GM21360 (cell line): ENCODE measurements around the gene PDK3.

Experiments
- ATAC-seq: cut with Tn5 transposase; IDR thresholded peaks from one replicate; pipeline ENCODE4 v1.9.1; 2021; ENCODE audit warnings: mild to moderate bottlenecking, moderate library complexity; ENCODE audit not compliant: unreplicated experiment

Gene PDK3

DNA sequence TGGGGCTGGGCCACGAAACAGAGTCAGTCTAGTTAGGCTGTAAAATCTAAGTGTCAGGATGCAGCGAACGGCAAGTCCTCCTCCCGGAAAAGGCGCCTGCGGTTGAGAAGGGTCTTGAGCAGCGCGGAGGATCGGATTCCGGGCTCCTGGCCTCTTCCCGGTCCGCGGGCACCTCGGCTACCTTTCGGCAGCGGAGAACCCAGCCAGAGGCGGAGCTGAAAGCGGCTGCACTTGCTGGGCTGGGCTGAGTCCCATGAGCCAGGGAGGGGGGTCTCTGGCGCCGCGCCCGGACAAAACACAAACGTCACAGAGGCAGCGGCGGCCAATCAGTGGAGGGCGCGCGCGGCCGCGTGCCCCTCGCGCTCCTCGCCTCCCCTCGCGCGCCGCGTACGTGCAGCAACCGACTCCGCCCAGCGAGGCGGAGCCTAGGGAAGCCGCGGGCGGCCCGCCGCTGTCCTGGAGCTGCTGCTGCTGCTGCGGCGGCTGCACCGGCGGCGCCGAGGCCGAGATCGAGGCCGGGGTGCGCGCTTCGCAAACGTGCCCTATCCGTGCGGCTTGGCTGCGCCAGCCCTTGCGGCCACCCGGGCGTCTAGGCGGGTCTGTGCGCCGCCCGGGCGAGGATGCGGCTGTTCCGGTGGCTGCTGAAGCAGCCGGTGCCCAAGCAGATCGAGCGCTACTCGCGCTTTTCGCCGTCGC lies at the start of gene PDK3:
Gene PDK3, plus strand, starts transcription at position 451 of the 696 bp plus-strand sequence. Its CDS starts 170 bp downstream, at position 621.
- ATAC-seq, result peak; percentile 87

DNA sequence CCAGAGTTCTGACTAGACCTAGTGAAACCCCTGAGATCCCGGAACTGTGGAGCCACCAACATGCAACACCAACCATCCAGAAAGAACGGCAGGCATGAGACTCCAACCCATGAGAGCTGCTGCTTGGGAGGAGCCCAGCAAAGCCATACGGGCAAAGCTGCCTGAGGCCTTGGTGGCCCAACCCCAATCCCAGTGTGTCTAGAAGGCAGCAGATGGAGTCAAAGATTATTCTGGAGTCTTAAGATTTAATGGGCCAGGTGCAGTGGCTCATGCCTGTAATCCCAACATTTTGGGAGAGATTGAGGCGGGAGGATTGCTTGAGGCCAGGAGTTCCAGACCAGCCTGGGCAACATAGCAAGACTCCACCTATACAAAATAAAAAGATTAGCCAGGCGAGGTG lies 49.2 kb upstream of the PDK3 start:
- ATAC-seq, result no peak

DNA sequence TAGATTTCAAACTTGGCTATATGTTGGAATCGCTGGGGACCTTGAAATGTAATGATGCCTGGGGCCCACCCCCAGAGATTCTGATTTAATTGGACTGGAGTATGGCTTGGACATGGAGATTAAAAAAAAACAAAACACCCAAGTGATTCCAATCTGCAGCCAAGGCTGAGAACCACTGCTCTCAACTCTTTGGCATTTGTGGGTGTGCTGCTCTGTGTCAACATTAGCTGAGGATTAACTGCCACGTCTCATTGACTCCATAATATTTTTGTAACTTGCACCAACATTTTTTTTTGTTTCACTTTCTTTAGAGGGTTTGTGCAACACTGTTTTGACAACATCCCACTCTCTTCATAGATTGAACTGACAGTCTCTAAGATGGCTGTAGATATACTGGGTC lies 41.1 kb upstream of the PDK3 start:
- ATAC-seq, result no peak

DNA sequence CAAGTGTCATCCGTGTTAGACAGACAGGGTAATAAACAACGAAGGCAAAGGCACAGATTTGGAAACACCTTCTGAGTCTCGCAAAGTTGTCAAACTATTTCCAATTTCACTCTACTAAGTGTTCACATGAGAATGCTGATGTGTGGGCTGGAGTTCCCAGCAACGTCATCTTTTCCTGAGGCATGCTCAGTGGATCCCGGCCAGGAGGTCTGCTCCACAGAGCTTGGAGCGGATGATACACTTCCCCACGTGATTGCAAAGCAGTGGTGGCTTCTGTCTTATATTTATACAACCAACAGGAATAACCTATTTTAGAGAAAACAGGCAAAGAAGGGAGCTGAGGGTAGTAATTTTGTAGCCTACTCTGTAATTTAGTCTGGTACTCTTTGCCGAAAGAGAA lies 40.1 kb upstream of the PDK3 start:
- no peak for ATAC-seq

DNA sequence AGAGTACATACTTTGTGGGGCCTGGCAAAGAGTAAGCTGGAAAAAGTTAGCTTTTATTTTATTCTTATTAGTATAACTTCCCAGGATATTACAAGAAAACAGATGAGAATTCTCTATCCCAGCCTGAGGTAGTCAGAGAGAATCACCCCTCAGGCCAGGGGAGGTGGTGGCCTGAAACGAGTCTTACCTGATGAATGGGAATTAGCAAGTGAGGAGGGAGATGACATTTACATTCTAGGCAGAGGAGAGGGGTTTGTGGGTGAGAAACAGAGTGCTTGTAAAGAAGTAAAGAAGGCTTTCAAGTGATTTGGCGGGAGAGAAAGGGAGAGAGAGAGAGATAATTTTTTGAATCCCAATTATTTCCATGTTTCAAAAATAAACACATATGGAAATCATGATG lies 39.3 kb upstream of the PDK3 start:
- ATAC-seq, result no peak

DNA sequence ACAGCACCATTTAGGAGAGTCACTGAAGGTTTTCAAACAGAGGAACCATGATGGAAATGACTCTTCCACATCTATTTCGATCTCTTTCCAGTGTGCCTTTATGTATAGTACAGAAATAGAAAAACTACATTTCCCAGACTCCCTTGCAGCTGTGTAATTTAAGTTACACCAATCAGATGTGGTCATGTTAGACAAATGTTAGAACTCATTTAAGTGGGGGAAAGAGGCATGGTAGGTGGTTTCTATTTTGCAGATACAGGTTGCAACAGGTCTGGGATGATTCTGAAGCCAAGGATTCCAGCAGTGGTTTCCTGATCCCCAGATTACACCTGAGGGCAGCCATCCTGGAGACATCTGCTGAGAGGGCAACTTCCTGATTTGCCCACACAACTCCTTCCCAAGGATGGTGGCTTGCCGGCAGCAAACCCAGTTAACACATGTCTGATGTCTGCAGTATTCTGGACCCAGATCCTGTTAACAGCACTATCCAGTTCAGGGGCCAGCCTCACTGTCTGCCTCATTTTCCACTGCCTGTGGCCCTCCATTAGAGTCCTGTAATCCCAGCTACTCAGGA lies 38.7 kb upstream of the PDK3 start:
- ATAC-seq, result peak; percentile 57

DNA sequence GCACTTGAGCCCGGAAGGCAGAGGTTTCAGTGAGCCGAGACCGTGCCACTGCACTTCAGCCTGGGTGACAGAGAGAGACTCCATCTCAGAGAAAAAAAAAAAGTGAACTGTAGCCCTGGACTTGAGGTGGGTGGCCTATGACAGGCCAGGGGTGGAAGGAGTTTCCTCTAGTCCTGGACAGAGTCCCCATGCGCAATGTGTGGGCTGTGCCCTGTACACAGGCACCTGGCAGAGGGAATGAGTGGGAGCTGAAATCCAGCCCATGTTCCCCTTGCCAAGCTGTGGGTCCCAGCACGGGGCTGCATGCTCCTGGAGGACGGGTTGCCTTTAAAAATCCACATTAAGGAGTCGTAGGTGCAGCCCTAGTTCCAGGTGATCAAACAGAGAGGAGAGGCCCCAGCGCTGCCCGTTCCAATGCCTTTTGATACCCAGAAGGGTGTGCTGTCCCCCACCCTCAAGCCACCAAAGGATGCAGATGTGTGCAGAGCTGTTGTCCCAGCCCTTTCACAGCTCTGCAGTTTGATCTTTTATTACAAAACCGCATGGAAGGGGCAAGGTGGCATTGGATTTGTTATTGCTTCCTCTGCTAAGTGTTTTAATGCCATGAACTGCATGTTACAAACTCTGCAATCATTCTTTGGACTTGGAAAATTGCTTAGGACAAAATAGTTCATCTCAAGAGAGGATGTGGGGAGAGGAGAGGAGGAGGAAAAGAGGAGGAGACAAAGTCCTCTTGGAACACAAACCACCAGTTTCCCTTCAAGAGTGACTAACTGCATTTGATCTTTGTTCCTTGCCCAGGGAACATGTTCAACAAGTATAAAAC lies 38.0 kb upstream of the PDK3 start:
- ATAC-seq, result no peak

DNA sequence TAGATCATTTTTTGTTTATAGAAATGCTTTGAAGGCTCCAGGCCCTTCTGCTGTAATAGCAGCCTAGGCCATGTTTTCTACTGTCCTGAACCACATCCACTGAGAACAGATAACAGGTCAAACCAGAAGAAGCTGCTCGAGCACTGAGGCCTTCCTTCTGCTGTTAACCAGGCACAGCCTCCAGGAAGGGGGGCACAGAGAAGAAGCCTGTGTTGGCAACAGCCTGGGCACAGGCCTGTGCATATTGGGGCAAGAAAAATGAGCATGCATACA lies 37.4 kb upstream of the PDK3 start:
- ATAC-seq, result no peak

DNA sequence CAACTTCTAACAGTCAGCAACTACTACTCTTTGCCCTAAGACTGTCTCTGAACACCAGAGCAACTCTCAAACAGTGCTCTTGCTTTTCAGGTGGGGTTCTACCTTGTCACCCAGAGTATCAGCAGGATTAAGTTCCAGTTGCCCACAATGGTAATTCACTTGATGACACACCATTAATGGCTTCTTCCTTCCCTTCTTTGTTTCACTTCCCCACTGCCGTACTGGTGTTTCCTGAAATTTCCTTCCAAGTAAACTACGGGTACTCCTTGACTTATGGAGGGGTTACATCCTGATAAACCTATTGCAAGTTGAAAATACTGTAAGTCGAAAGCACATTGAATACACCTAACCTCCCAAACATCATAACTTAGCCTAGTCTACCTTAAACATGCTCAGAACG lies 36.6 kb upstream of the PDK3 start:
- ATAC-seq, result no peak

DNA sequence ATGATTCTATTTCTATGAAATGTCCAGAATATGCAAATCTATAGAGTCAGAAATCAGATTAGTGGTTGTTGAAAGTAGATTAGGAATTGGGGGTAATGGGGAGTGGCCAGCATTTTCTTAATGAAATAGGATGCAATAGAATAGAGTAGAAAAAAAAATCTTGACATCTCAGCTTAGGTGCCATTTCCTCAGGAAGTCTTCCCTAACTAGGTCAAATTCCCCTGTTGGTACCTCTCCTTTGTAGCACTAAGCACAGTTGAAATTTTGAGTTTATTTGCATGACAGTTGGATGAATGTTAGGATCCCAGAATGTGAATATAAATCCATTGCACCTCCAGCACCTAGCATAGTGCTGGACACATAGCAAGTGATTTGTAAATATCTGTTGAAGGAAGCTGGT lies 30.0 kb upstream of the PDK3 start:
- no peak for ATAC-seq

DNA sequence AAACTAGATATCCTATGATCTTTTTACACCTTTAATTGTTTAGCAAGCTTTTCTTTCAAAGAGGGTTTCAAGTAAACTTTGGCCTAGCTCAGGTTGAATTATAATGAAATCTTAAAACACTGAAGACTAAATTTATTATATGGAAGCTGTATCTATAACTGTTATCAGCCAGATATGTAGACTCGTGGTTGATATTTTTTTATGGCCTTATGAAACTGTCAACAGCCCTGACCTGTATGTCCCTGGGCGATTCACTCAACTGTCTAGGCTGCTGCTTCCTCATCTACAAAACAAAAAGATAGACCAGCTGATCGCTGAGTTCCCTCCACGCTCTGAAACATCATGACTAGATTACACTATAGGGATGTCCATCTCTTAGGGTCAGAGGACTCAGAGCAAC lies 21.2 kb upstream of the PDK3 start:
- ATAC-seq, result no peak

DNA sequence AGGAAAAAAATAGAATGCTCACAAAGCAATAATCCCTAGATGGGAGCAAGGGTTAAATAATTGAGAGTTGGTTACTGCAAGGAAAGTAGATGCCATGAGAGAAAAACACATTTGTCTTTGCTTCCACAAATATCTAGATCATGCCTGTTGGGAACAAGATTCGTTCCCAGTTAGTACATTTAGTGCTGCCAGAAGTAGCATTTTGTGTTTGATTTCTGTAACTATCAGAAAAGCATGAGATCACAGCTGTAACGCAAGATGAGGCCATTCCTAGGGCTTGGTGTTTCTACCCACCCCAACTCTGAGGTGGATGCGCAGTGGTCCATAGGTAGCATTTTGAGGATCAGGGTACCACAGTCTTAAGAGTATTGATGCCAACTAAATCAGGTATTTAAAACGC lies 20.4 kb upstream of the PDK3 start:
- ATAC-seq, result no peak

DNA sequence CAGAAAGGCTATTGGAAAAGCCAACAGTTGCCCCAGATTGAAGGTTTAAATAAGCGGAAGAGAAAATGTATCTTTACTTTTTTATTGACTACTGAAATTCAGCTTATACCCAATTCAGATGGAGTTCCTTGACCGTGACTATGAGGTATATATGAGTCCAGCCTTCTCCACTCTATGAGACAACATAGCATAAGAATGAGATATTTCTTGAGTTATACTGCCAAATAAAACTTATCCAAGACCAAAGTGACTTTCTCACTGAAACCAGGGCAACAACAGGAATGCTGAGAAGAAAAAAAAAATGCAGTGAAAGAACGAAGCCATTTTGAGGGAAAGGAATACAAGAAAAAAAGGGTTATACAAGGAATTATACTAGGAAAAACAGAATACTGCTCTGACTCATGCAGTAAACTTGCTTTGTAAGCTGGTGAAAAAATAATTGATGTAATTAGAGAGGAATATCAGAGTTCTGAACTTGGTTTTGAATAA lies 16.3 kb upstream of the PDK3 start:
- ATAC-seq, result no peak

DNA sequence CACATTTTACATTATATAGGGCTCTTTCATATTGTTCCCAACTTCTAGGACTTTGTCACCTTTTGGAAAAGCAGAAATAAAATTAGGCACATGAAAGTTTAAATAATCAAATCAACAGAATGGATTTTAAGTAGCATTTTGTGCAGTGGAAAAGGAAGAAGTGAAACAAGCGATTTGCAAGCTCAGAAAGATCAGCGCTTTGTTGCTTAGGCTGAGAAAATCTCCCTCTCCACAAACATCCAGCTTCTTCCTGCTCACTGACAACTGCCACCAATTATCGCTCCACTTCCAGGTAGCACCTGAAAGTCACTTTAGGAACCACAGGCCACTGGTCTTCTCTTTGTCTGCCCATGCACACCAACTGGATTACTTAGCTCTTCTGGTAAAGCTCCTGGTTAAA lies 2.0 kb upstream of the PDK3 start:
- no peak for ATAC-seq

DNA sequence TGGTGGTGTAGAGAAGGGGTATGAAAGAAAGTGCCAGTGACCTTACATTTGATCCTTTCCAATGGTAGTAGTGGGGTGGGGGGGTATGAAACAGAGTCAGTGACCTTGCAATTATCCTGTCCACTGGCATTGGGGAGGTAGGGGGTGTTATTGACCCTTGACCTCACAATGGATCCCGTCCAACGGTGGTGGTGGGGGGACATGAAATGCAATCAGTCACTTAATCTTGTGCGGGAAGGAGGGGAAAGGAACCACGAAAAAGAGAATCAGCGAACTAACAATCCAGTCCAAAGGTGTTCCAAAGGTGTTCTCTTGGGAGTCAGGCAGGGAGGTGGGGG lies 619 bp upstream of the PDK3 start:
- no peak for ATAC-seq

DNA sequence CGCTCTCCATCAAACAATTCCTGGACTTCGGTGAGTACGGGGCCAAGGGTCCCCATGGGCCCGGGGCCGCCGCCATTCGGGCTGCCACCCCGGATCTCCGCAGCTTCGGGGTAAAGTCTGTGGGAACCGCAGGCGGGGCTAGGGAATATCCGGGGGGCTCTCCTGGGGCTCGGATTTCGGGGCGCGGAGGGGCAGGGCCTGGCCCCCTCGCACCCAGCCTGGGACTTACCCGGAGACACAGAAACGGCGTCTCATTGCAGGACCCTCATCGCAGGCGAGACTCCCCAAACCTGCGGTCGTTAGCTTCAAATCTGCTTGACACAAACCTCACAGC lies 413 bp downstream of the PDK3 start:
- peak; percentile 11 for ATAC-seq

DNA sequence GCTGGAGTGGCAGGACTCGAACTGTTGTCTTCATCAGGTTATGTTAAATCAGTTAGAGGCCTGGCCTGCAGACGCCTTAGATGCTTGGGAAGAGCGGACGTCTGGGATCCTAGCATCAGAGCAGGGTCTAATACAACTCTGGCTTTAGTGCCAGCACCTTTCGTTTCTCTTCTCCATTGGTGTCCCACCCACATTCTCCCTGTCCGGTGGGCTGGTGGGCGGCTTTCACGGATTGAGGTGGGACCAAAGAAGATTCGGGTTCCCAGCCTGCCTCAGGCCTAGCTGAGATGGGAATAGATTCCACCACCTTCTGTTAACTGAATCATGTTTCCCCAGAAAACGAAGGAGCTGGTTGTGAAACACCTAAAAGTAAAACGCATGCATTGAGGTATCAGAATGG lies 939 bp downstream of the PDK3 start:
- ATAC-seq, result no peak

DNA sequence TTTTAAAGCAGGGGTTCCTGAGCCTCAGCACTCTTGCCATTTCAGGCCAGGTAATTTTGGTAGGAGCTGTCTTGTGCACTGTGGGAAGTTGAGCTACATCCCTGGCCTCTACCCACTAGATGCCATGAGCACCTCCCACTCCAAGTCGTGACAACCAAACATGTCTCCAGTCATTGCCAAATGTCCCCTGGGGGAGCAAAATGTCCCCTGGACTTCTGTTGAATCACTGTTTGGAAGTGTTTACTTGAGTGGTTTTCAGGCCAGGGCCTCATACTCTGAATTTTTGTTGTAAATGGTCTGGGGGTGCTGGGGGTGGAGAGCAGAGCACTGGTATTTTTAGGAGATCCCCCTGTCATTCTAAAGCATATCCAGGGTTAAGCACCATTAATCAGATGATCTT lies 3.2 kb downstream of the PDK3 start:
- no peak for ATAC-seq

DNA sequence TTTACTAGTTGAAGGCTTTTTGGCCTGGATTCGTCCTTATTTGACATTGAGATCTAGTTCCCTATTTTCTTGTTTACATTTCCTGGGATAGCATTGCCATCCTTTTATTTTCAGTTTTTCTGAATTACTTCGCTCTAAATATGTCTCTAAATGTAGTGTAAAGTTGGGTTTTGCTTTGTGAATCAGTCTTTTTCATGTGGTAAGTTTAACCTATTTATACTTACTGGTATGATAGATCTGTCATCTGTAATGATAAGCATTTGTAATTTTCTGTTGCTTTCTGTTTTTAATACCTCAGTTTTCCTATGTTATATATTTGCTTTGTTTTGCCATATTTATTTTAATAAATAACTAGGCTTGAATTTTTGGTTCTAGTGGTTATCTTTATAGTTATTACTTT lies 6.7 kb downstream of the PDK3 start:
- no peak for ATAC-seq

DNA sequence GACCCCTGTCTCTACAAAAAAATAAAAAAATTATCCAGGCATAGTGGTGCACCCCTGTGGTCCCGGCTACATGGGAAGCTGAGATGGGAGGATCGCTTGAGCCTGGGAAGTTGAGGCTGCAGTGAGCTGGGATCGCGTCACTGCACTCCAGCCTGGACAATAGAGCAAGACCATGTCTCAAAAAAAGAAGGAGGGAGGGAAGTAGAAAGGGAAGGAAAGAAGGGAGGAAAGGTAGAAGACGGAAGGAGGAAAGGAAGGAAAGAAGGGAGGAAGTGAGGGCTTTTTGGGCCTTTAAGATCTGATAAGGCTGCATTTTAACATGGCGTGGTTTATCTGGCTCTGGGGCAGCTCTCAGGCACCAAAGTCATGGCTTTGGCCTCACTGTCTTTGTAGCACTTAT lies 10.4 kb downstream of the PDK3 start:
- no peak for ATAC-seq

DNA sequence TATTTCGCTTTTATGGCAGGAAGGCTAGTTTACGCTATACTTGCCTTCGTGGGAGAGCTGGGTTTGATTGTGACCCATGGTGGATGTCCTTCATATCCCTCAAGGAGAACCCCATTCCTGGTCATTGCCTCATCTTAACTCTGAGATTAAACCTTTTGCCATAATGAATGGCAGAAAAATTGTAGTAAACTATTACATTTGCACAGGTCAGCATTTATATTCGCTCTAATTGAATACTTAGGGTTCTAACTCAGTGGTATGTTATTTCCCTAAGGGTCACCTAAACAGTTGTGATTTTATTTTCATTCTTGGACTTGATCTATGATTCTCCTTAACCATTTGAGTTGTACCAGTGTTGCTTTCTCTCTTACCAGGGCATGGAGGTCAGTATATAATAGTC lies 13.4 kb downstream of the PDK3 start:
- ATAC-seq, result no peak

DNA sequence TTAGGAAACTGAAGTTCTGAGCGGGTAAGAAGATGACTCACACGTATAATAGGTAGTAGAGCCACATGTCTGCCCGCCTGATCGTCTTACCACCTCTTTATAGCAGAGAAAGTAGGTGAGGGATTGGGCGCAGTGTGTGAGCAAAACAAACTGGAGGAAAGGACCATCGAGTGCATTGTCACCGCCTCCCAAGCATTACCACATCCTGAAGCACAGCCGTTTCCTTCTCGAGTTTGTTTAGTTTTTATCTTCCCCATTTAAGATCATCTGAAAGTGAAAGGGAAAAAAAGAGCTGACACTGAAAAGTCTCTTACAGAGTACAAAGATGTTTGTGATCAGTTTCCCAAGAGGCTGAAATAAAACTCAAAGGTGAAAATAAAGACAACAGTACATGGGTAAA lies 14.8 kb downstream of the PDK3 start:
- ATAC-seq, result peak; percentile 87
